HCT116 (cell line): ENCODE results near the gene DOCK3. TPM values are rescaled to one million over a fixed set of nuclear protein-coding genes. Genes with fewer than 3 reads are reported as not detected.

Source experiments
- ATAC-seq: fragments of 200-7000 bp; cut with Tn5 transposase; 2 replicates; pipeline ENCODE4 v1.9.1; 2020; ENCODE audit warnings: mild to moderate bottlenecking, moderate library complexity
- BruUV-seq: library from RNA; stranded (reverse); fragments of 400-500 nt; replicated peaks from 2 replicates; lab custom pipeline; 2021; lab: Mats Ljungman, UMichigan
- CTCF ChIA-PET: fragments of 300-600 bp; sonication (Branson Sonifier 250); formaldehyde crosslinking; loops from one replicate; lab custom pipeline; 2021; ENCODE audit warnings: antibody characterized with exemption; lab: Charles Lee
- POLR2A ChIA-PET: fragments of 300-600, 350-600 bp; sonication (Branson Sonifier 250); formaldehyde crosslinking; loops from one replicate; lab custom pipeline; 2021; ENCODE audit warnings: antibody characterized with exemption; lab: Charles Lee
- RAD21 ChIA-PET, 2 experiments: fragments of 300-600 bp; sonication (Branson Sonifier 250); formaldehyde crosslinking; loops; one replicate each; lab custom pipeline; 2023; ENCODE audit warnings: low total read pairs in 2 of 2; ENCODE audit not compliant: uncharacterized antibody in 2 of 2, unreplicated experiment in 2 of 2, low non-redundant PET in 1 of 2; lab: Charles Lee
- DNase-seq: peaks from one replicate; pipeline ENCODE4 v3.0.0-alpha.2; 2010; ENCODE audit warnings: low read depth, low spot score
- H2AFZ ChIP-seq: fragments of 200-600 bp; shearing (Covaris generic), sonication (generic); 2 replicates; pipeline ENCODE4 v1.6.1; 2017; ENCODE audit warnings: low read depth, mixed run types, mixed read lengths, antibody characterized with exemption, low read length; ENCODE audit not compliant: poor library complexity, severe bottlenecking
- H3K27ac ChIP-seq: 2 replicates; pipeline ENCODE4 v1.5.1; 2012; ENCODE audit warnings: low read depth, low read length
- H3K27me3 ChIP-seq: fragments of 200-600 bp; sonication (generic); 2 replicates; pipeline ENCODE4 v1.6.1; 2016; ENCODE audit warnings: mixed run types, low read length, mixed read lengths; ENCODE audit not compliant: insufficient read depth
- H3K36me3 ChIP-seq, 2 experiments: fragments of 200-500 bp in 1 of 2; fragments of 200-600 bp in 1 of 2; sonication (Bioruptor generic) in 1 of 2; sonication (generic) in 1 of 2; 2 replicates each; pipeline versions ENCODE4 v1.5.1 to v1.6.1; 2014 to 2016; ENCODE audit warnings: low read length in 2 of 2, inconsistent platforms in 1 of 2, mixed read lengths in 1 of 2, mixed run types in 1 of 2; ENCODE audit not compliant: insufficient read depth in 2 of 2, control insufficient read depth in 1 of 2
- H3K4me1 ChIP-seq, 2 experiments: fragments of 200-600 bp in 1 of 2; sonication (generic) in 1 of 2; 2 replicates each; pipeline versions ENCODE4 v1.5.1 to v1.6.1; 2012 to 2017; ENCODE audit warnings: low read length in 2 of 2, inconsistent platforms in 1 of 2, mild to moderate bottlenecking in 1 of 2, mixed read lengths in 1 of 2, mixed run types in 1 of 2, moderate library complexity in 1 of 2; ENCODE audit not compliant: insufficient read depth in 2 of 2, control insufficient read depth in 1 of 2
- H3K4me2 ChIP-seq: fragments of 200-600 bp; sonication (generic); 2 replicates; pipeline ENCODE4 v1.6.1; 2017; ENCODE audit warnings: mixed run types, low read length, mixed read lengths
- H3K4me3 ChIP-seq, 2 experiments: fragments of 200-600 bp in 1 of 2; sonication (generic) in 1 of 2; replicated peaks in 1 of 2; 2 replicates each; pipeline ENCODE4 v1.5.1; 2011 to 2016; ENCODE audit warnings: low read length in 2 of 2, control low read depth in 1 of 2, low read depth in 1 of 2, mild to moderate bottlenecking in 1 of 2, mixed read lengths in 1 of 2, mixed run types in 1 of 2
- H3K79me2 ChIP-seq: fragments of 200-600 bp; sonication (generic); 2 replicates; pipeline ENCODE4 v1.6.1; 2017; ENCODE audit warnings: mild to moderate bottlenecking, mixed run types, low read length, moderate library complexity, mixed read lengths; ENCODE audit not compliant: insufficient read depth
- H3K9ac ChIP-seq: fragments of 200-600 bp; sonication (generic); 2 replicates; pipeline ENCODE4 v1.6.1; 2016; ENCODE audit warnings: low read length, mixed read lengths
- H3K9me2 ChIP-seq: fragments of 200-600 bp; sonication (generic), shearing (Covaris generic); 2 replicates; pipeline ENCODE4 v1.6.1; 2017; ENCODE audit warnings: mixed run types, mild to moderate bottlenecking, moderate library complexity; ENCODE audit not compliant: insufficient read depth
- H3K9me3 ChIP-seq, 2 experiments: fragments of 200-500 bp in 1 of 2; fragments of 200-600 bp in 1 of 2; sonication (Bioruptor generic) in 1 of 2; sonication (generic) in 1 of 2; 2 replicates each; pipeline ENCODE4 v1.6.1; 2014 to 2017; ENCODE audit warnings: low read length in 2 of 2, mixed read lengths in 2 of 2, inconsistent platforms in 1 of 2, low read depth in 1 of 2, mild to moderate bottlenecking in 1 of 2, mixed run types in 1 of 2, moderate library complexity in 1 of 2; ENCODE audit not compliant: control insufficient read depth in 1 of 2, insufficient read depth in 1 of 2
- H4K20me1 ChIP-seq: fragments of 200-600 bp; sonication (generic), shearing (Covaris generic); 2 replicates; pipeline ENCODE4 v1.6.1; 2017; ENCODE audit warnings: mixed run types, mild to moderate bottlenecking, moderate library complexity; ENCODE audit not compliant: insufficient read depth
- ATF3 ChIP-seq: IDR thresholded peaks from 2 replicates; pipeline ENCODE4 v1.6.1; 2012
- CBX3 ChIP-seq: IDR thresholded peaks from 2 replicates; pipeline ENCODE4 v1.6.1; 2012; ENCODE audit warnings: low read depth
- CEBPB ChIP-seq: IDR thresholded peaks from 2 replicates; pipeline ENCODE4 v1.6.1; 2012; ENCODE audit warnings: low read depth
- CTCF ChIP-seq, 3 experiments: fragments of 200-600 bp in 1 of 3; sonication (generic) in 1 of 3; IDR thresholded peaks in 2 of 3; conservative IDR thresholded peaks in 1 of 3; 2 replicates each; pipeline ENCODE4 v1.5.1; 2012 to 2017; ENCODE audit warnings: low read depth in 2 of 3, low read length in 2 of 3, antibody characterized with exemption in 1 of 3, borderline replicate concordance in 1 of 3, control low read depth in 1 of 3, mild to moderate bottlenecking in 1 of 3, mixed read lengths in 1 of 3, mixed run types in 1 of 3, moderate library complexity in 1 of 3; ENCODE audit not compliant: insufficient read depth in 1 of 3
- EGR1 ChIP-seq: IDR thresholded peaks from 2 replicates; pipeline ENCODE4 v1.6.1; 2012; ENCODE audit warnings: low read depth
- ELF1 ChIP-seq: IDR thresholded peaks from 2 replicates; pipeline ENCODE4 v1.6.1; 2012; ENCODE audit warnings: low read depth, borderline replicate concordance
- EZH2 ChIP-seq: fragments of 200-600 bp; sonication (generic); IDR thresholded peaks from 2 replicates; pipeline ENCODE4 v1.6.1; 2017; ENCODE audit warnings: antibody characterized with exemption, mixed run types
- EZH2phosphoT487 ChIP-seq: fragments of 200-600 bp; IDR thresholded peaks from 2 replicates; pipeline ENCODE4 v1.6.1; 2018; ENCODE audit warnings: antibody characterized with exemption, borderline replicate concordance
- FOSL1 ChIP-seq: IDR thresholded peaks from 2 replicates; pipeline ENCODE4 v1.6.1; 2012; ENCODE audit warnings: low read depth
- JUND ChIP-seq: IDR thresholded peaks from 2 replicates; pipeline ENCODE4 v1.6.1; 2012
- MAX ChIP-seq: IDR thresholded peaks from 2 replicates; pipeline ENCODE4 v1.6.1; 2012
- POLR2A ChIP-seq: IDR thresholded peaks from 2 replicates; pipeline ENCODE4 v1.7.0; 2011; ENCODE audit warnings: borderline replicate concordance; ENCODE audit not compliant: insufficient read depth, insufficient read length; ENCODE audit errors: extremely low read depth
- POLR2AphosphoS5 ChIP-seq: IDR thresholded peaks from 2 replicates; pipeline ENCODE4 v1.6.1; 2011; ENCODE audit warnings: mild to moderate bottlenecking, low read depth, low read length, moderate library complexity
- RAD21 ChIP-seq: IDR thresholded peaks from 2 replicates; pipeline ENCODE4 v1.6.1; 2012; ENCODE audit warnings: low read depth, mild to moderate bottlenecking
- REST ChIP-seq: IDR thresholded peaks from 2 replicates; pipeline ENCODE4 v1.6.1; 2012; ENCODE audit warnings: low read depth
- SIN3A ChIP-seq: IDR thresholded peaks from 2 replicates; pipeline ENCODE4 v1.6.1; 2012; ENCODE audit warnings: low read depth
- SP1 ChIP-seq: IDR thresholded peaks from 2 replicates; pipeline ENCODE4 v1.6.1; 2012; ENCODE audit warnings: low read depth
- SRF ChIP-seq: IDR thresholded peaks from 2 replicates; pipeline ENCODE4 v1.6.1; 2012; ENCODE audit warnings: low read depth
- TCF7L2 ChIP-seq: IDR thresholded peaks from 2 replicates; pipeline ENCODE4 v1.7.0; 2011; ENCODE audit warnings: borderline replicate concordance, inconsistent platforms; ENCODE audit not compliant: insufficient read depth, insufficient read length; ENCODE audit errors: extremely low read depth
- ZBTB33 ChIP-seq: IDR thresholded peaks from 2 replicates; pipeline ENCODE4 v1.6.1; 2011; ENCODE audit warnings: mild to moderate bottlenecking, low read length, moderate library complexity; ENCODE audit not compliant: insufficient replicate concordance; ENCODE audit errors: extremely low read depth
- ZFX ChIP-seq: fragments of 450-650 bp; IDR thresholded peaks from 2 replicates; pipeline ENCODE4 v1.6.1; 2017
- intact Hi-C: fragments of 100-400 bp; cut with micrococcal nuclease; formaldehyde crosslinking; loops from 2 replicates; pipeline ENCODE4 v1.10.0; 2022
- total RNA-seq: library from RNA; stranded (reverse); gene quantifications from one replicate; pipeline ENCODE4 v1.2.1, GENCODE V29; 2021; ENCODE audit not compliant: unreplicated experiment

DOCK3 gene
- total RNA-seq, 1 experiment from 2014 or later: 4.2 TPM

GRCh38 chr3:50652709-50653108 is 22.0 kb upstream of the DOCK3 start:
- no peak overlapping the region for H3K27ac ChIP-seq
- H3K79me2 ChIP-seq: no peaks in the 10 kb centered on the region
- no peaks in the 10 kb centered on the region for H3K9me2 ChIP-seq
- BruUV-seq: no TSS peak
- no peak overlapping the region for H3K4me3 ChIP-seq
- ATAC-seq (peak; percentile 81), DNase-seq (no peak)
- H2AFZ ChIP-seq: no peak overlapping the region
- no peak overlapping the region for H3K4me2 ChIP-seq
- H3K36me3 ChIP-seq: peaks cover 0 to 2% of the 10 kb centered on the region in 2 experiments; a peak in 2 of 4 replicates
- ChIA-PET POLR2A (interaction anchor here (0.7 to 1.6 kb wide), 6 partner anchors 25 to 41 kb away, joined by 3 to 8 read pairs (median 4); partner anchors contain the start of genes CISH and MAPKAPK3), CTCF (interaction anchor here (0.7 to 4.9 kb wide), 13 partner anchors 10 to 719 kb away, joined by 3 to 83 read pairs (median 5); partner anchors contain the start of genes CISH and MAPKAPK3), RAD21 (interaction anchor here (1.3 to 2.0 kb wide), 6 partner anchors 10 to 37 kb away, joined by 3 to 40 read pairs (median 10); partner anchors contain the start of gene MAPKAPK3 (in 2 of the 2))
- peaks cover 5 to 23% of the 10 kb centered on the region in 2 experiments for H3K4me1 ChIP-seq
- intact Hi-C loops: loop anchor here (1.0 kb wide), 1 partner anchor 36 kb away; no protein-coding TSS in a partner anchor
- no peaks in the 10 kb centered on the region for H3K9me3 ChIP-seq
- H4K20me1 ChIP-seq: no peaks in the 10 kb centered on the region
- H3K27me3 ChIP-seq: no peaks in the 10 kb centered on the region
- no peak overlapping the region for H3K9ac ChIP-seq
- TF ChIP-seq MAX: no peak
- TF ChIP-seq FOSL1: no peak
- no peak for TF ChIP-seq POLR2A
- no peak for TF ChIP-seq ZBTB33
- no peak for TF ChIP-seq REST
- TF ChIP-seq RAD21: peak; percentile 92
- TF ChIP-seq CBX3: no peak
- no peak for TF ChIP-seq CEBPB
- TF ChIP-seq CTCF (IDR thresholded peaks at IDR 0.05 in 2 of 3, conservative IDR thresholded peaks at IDR 0.05 in 1 of 3; ENCODE audit: borderline replicate concordance in 1 of 3, insufficient read depth in 1 of 3, low read depth in 2 of 3, low read length in 2 of 3): peak; percentile 64 to 75 (median 65)
- no peak for TF ChIP-seq EZH2
- TF ChIP-seq EZH2phosphoT487: no peak
- TF ChIP-seq ZFX: no peak
- no peak for TF ChIP-seq SIN3A
- TF ChIP-seq SRF: no peak
- no peak for TF ChIP-seq ELF1
- peak; percentile 31; the same call in 1 of the 2 replicates for TF ChIP-seq POLR2AphosphoS5
- no peak for TF ChIP-seq SP1
- TF ChIP-seq TCF7L2: no peak
- TF ChIP-seq ATF3: no peak
- TF ChIP-seq JUND: no peak
- no peak for TF ChIP-seq EGR1
